Natural killer cell (primary cell): ENCODE results near the gene PARVG. TPM values are rescaled to one million over a fixed set of nuclear protein-coding genes. Genes with fewer than 3 reads are reported as not detected.

Experiments
- ATAC-seq, 3 donors: fragments of 150-1000 bp in 2 of 3; fragments of 200-7000 bp in 1 of 3; cut with Tn5 transposase; 1 replicate in 1 of 3; 2 replicates in 2 of 3; pipeline ENCODE4 v1.10.0; 2021; ENCODE audit warnings: mild to moderate bottlenecking in 2 of 3, moderate library complexity in 2 of 3
- DNase-seq, 2 donors: peaks; one replicate each; pipeline versions ENCODE4 v3.0.0 to v3.0.0-alpha.2; 2013 to 2021; ENCODE audit warnings: mixed read lengths in 1 of 2
- H3K27ac ChIP-seq: one replicate; pipeline ENCODE4 v1.5.1; 2013; ENCODE audit warnings: mild to moderate bottlenecking, low read length
- H3K27me3 ChIP-seq: one replicate; pipeline ENCODE4 v1.6.1; 2013; ENCODE audit warnings: low read length; ENCODE audit not compliant: control insufficient read depth, insufficient read depth
- H3K36me3 ChIP-seq: one replicate; pipeline ENCODE4 v1.6.1; 2013; ENCODE audit warnings: low read length; ENCODE audit not compliant: control insufficient read depth, insufficient read depth
- H3K4me1 ChIP-seq: one replicate; pipeline ENCODE4 v1.6.1; 2013; ENCODE audit warnings: low read length; ENCODE audit not compliant: control insufficient read depth, insufficient read depth
- H3K4me3 ChIP-seq: one replicate; pipeline ENCODE4 v1.5.1; 2013; ENCODE audit warnings: low read length
- H3K9me3 ChIP-seq: one replicate; pipeline ENCODE4 v1.6.1; 2013; ENCODE audit warnings: low read length; ENCODE audit not compliant: control insufficient read depth, insufficient read depth
- H3K27ac Mint-ChIP-seq, 2 donors: one replicate each; pipeline ENCODE4 v1.8.0; 2022; ENCODE audit warnings: mild to moderate bottlenecking in 2 of 2, mixed read lengths in 2 of 2, moderate library complexity in 1 of 2
- H3K27me3 Mint-ChIP-seq, 2 donors: one replicate each; pipeline ENCODE4 v1.8.0; 2022; ENCODE audit warnings: low read depth in 2 of 2, mixed read lengths in 2 of 2
- H3K36me3 Mint-ChIP-seq: one replicate; pipeline ENCODE4 v1.8.0; 2022; ENCODE audit warnings: mixed read lengths
- H3K4me1 Mint-ChIP-seq, 2 donors: one replicate each; pipeline ENCODE4 v1.8.0; 2022; ENCODE audit warnings: mixed read lengths in 2 of 2
- H3K4me3 Mint-ChIP-seq: one replicate; pipeline ENCODE4 v1.8.0; 2022; ENCODE audit warnings: mild to moderate bottlenecking, moderate library complexity, mixed read lengths
- H3K9me3 Mint-ChIP-seq, 2 donors: one replicate each; pipeline ENCODE4 v1.8.0; 2022; ENCODE audit warnings: mixed read lengths in 2 of 2
- WGBS: methylation state at CpG from one replicate; pipeline ENCODE4 v1.1.7; 2013; ENCODE audit warnings: missing lambda C conversion rate; ENCODE audit not compliant: insufficient coverage; 5-methylcytosine and 5-hydroxymethylcytosine counted together
- intact Hi-C: fragments of 100-400 bp; cut with micrococcal nuclease; formaldehyde crosslinking; loops from one replicate; pipeline ENCODE4 v1.14.2; 2022
- total RNA-seq, 4 donors: library from RNA; stranded (reverse); fragments of 120-200 nt in 1 of 4; gene quantifications; one replicate each; pipeline versions ENCODE4 v1.2.3 to v1.2.4, GENCODE V29; 2013 to 2022
- TF ChIP-seq, protein P1 (sequence below): fragments of 200-600 bp; IDR thresholded peaks from one replicate; pipeline ENCODE4 v1.8.0; 2022; ENCODE audit warnings: antibody characterized with exemption

The PARVG gene
- total RNA-seq, 3 donors from 2014 or later (not counting 1 experiment from before 2014, with no cell fraction given), result 130 to 146 (median 131) TPM

DNA sequence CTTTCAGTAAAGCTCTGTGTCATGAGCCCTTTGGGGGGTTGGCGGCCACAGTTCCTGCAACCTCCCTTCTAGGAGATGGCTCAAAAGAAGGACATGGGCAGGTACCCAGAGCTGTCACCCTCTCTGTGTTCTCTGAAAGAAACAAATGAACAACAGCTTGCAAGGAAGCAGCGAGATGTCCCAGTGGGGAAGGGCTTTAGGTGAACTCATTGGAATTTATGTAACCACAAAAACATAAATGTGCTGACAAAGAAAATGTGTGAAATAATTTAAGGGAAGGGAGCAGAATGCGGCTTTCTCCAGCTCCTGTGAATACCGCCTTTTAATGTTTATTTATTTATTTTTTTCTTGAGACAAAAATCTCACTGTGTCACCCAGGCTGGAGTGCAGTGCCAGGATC lies 3.3 kb downstream of the PARVG start:
- peaks cover 32 to 48% of the 10 kb centered on the region in 2 donors for H3K4me1 Mint-ChIP-seq
- 100% methylated on average over 2 of the region's 4 CpGs for WGBS
- H3K27me3 Mint-ChIP-seq, result no peaks in the 10 kb centered on the region
- TF ChIP-seq, protein P1, sequence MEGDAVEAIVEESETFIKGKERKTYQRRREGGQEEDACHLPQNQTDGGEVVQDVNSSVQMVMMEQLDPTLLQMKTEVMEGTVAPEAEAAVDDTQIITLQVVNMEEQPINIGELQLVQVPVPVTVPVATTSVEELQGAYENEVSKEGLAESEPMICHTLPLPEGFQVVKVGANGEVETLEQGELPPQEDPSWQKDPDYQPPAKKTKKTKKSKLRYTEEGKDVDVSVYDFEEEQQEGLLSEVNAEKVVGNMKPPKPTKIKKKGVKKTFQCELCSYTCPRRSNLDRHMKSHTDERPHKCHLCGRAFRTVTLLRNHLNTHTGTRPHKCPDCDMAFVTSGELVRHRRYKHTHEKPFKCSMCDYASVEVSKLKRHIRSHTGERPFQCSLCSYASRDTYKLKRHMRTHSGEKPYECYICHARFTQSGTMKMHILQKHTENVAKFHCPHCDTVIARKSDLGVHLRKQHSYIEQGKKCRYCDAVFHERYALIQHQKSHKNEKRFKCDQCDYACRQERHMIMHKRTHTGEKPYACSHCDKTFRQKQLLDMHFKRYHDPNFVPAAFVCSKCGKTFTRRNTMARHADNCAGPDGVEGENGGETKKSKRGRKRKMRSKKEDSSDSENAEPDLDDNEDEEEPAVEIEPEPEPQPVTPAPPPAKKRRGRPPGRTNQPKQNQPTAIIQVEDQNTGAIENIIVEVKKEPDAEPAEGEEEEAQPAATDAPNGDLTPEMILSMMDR, result no peak
- peaks cover 35% of the 10 kb centered on the region for H3K4me1 ChIP-seq
- no peak for ATAC-seq
- intact Hi-C loops, result loop anchor here (5.0 kb wide), 1 partner anchor 372 kb away; the partner anchor contains the start of gene EFCAB6
- no peak overlapping the region for H3K27ac ChIP-seq
- H3K36me3 Mint-ChIP-seq, result no peaks in the 10 kb centered on the region
- H3K9me3 Mint-ChIP-seq, result no peaks in the 10 kb centered on the region
- no peak overlapping the region for H3K4me3 Mint-ChIP-seq
- H3K27me3 ChIP-seq, result no peaks in the 10 kb centered on the region
- peak overlapping the region; percentile 91 for H3K27ac Mint-ChIP-seq
- H3K4me3 ChIP-seq, result no peak overlapping the region
- H3K9me3 ChIP-seq, result no peaks in the 10 kb centered on the region
- DNase-seq, result no peak
- H3K36me3 ChIP-seq, result peaks cover 12% of the 10 kb centered on the region

DNA sequence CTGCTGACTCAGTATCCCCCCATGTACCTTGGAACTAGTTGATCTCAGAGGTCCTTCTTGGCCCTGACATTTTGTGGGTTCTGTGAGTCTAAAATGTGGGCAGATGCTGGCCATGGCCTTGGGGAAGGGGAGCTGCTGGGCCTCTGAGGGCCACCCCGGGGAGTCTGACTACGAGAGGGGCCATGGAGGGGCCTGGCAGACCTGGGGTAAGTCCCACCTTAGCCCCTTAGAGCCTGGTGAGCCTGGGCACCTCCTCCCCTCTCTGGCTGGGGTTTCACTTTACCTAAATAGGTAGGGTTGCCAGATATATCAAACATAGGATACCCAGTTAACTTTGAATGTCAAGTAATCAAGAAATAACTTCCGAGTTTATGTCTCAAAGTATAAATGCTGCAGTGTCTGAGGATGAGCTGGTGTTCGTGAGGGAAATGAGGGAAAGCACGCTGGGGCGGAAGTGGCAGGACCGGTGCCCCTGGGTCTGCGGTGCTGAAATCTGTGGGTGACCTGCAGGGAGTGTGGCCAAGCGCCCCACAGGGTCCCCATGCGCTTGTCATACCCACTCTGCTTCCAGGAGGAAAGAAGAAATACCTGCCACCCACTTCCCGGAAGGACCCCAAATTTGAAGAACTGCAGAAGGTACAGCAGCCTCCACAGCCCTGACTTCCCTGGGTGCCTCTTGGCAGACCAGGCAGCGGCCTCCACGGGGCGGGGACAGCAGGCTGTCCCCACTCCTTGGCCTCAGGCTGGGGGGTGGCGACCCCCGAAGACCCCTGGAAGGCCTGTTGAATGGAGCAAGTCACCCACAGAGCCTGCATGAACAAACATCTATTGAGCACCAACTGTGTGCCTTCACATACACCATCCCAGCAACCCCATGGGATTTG lies 4.8 kb downstream of the PARVG start:
- Histone ChIP-seq H3K4me3 (no peak overlapping the region), H3K27me3 (no peaks in the 10 kb centered on the region), H3K27ac (no peak overlapping the region), H3K36me3 (peaks cover 12% of the 10 kb centered on the region), H3K4me1 (peaks cover 30% of the 10 kb centered on the region), H3K9me3 (no peaks in the 10 kb centered on the region)
- 94% methylated on average over 16 of the region's 16 CpGs for WGBS
- ATAC-seq (no peak), DNase-seq (no peak)
- TF ChIP-seq, protein P1, result no peak
- Mint-ChIP-seq H3K4me3 (no peak overlapping the region), H3K36me3 (no peaks in the 10 kb centered on the region), H3K9me3 (no peaks in the 10 kb centered on the region), H3K27me3 (no peaks in the 10 kb centered on the region), H3K4me1 (peaks cover 30 to 52% of the 10 kb centered on the region in 2 donors), H3K27ac (peak overlapping the region; percentile 29 to 77)
- intact Hi-C loops, result no loop called here

DNA sequence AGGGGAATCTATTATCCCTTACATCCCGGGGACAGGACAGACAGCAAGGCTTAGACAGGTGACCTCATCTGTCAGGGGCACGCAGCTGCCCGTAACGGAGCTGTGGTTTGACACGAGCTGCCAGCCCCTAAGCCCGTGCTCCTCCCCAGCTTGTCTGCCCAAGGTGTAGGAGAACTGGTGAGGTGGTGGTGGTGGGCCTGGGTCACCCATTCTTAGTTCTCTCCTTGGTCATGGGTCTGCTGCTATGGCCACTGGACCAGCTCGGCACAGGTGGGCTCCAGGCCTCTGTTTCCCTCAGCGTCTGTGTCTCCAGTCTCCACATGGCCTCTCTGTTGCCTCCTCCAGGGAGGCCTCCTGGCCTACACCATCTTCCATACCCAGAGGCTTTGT lies 5.4 kb downstream of the PARVG start:
- H3K4me1 ChIP-seq, result peaks cover 30% of the 10 kb centered on the region
- no peaks in the 10 kb centered on the region for H3K9me3 ChIP-seq
- Mint-ChIP-seq H3K4me3 (no peak overlapping the region), H3K36me3 (no peaks in the 10 kb centered on the region), H3K4me1 (peaks cover 23 to 46% of the 10 kb centered on the region in 2 donors), H3K9me3 (no peaks in the 10 kb centered on the region), H3K27ac (peak overlapping the region in 1 of 2 donors; percentile 31), H3K27me3 (no peaks in the 10 kb centered on the region)
- no peak overlapping the region for H3K27ac ChIP-seq
- 85% methylated on average over 8 of the region's 8 CpGs for WGBS
- DNase-seq (no peak), ATAC-seq (no peak)
- intact Hi-C loops, result no loop called here
- TF ChIP-seq, protein P1, result no peak
- H3K36me3 ChIP-seq, result peaks cover 12% of the 10 kb centered on the region
- no peak overlapping the region for H3K4me3 ChIP-seq
- H3K27me3 ChIP-seq, result no peaks in the 10 kb centered on the region
